ENCODE data around the gene ZBP1.

Gene ZBP1

DNA sequence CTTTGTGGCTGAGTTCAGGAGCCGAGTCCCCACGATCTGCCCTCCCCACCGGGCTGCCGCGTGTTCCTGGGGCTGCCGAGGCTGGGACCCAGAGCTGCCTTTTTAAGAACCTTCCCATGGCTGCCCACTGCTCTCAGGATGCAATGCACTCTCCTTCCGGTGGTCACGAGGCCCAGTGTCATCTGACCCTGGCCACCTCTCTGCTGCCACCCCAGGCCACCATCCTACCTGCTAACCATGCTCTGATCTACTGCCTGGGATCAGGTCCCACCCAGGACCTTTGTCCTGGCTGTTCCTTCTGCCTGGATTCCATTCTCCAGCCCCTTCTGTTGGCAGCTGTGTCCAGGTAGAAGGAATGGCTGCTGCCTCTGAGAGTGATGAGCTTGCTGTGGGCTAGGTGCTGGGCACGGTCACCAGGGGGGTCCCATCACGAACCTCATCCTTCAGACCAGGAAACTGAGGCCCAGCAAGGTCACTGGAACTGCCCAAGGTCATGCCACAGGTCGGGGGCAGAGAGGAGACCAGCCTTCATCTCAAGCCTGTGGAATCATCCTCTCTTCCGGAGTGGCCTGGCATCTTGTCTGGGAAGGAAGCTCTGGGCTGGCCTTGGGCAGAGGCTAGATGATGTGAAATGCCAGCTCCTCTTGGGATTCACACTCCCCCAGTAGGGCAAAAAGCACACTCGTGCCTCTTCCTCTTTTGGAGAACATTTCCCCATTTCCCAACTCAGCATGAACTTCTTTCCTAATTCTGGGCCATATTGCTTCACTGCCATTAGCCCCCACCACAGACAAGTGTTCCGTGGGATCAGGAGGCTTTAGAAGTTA is 38.8 kb downstream of the ZBP1 start:
- TF ChIP-seq, protein P1, sequence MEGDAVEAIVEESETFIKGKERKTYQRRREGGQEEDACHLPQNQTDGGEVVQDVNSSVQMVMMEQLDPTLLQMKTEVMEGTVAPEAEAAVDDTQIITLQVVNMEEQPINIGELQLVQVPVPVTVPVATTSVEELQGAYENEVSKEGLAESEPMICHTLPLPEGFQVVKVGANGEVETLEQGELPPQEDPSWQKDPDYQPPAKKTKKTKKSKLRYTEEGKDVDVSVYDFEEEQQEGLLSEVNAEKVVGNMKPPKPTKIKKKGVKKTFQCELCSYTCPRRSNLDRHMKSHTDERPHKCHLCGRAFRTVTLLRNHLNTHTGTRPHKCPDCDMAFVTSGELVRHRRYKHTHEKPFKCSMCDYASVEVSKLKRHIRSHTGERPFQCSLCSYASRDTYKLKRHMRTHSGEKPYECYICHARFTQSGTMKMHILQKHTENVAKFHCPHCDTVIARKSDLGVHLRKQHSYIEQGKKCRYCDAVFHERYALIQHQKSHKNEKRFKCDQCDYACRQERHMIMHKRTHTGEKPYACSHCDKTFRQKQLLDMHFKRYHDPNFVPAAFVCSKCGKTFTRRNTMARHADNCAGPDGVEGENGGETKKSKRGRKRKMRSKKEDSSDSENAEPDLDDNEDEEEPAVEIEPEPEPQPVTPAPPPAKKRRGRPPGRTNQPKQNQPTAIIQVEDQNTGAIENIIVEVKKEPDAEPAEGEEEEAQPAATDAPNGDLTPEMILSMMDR (conservative IDR thresholded peaks at IDR 0.05; ENCODE audit: control insufficient read depth, insufficient read depth, low read depth, low read length), result no peak
- H3K4me3 ChIP-seq (ENCODE audit: control insufficient read depth, low read depth, low read length), result no peak overlapping the region
- no peak for DNase-seq (ENCODE audit: low read depth)

DNA sequence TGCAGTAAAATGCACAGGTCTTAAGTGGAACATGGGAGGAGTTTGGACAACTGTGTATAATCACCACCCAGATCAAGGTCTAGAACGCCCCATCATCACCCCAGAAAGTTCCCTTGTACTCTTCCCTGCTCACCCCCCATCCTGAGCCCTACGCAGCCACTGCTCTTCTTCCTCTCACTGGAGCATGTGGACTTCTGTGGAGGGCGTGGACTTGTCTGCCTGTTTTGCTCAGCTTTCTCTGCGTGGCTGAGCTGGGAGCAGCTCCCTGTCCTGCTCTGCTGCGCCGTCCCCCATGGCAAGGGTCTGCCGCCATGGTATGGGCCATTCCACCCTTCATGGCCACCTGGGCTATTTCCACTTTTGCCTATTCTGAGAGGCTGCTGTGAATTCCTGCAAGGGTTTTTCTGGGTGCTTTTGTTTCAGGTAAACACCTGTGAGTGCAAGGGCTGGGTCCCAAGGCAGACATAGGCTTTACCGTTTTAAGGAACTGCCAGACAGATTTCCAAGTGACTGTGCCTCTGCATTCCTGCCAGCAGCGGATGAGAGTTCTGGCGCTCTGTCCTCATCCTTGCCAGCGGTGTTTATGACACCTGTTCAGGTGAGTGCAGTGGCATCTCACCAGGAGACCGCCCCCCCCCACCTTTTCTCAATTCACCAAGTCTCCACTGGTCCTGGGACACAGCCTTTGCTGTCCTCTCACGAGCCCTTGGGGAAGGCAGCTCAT is 39.6 kb downstream of the ZBP1 start:
- TF ChIP-seq, protein P1 (conservative IDR thresholded peaks at IDR 0.05; ENCODE audit: control insufficient read depth, insufficient read depth, low read depth, low read length), result no peak
- H3K4me3 ChIP-seq (ENCODE audit: control insufficient read depth, low read depth, low read length), result no peak overlapping the region
- no peak for DNase-seq (ENCODE audit: low read depth)

- TF ChIP-seq, protein P1 (conservative IDR thresholded peaks at IDR 0.05; ENCODE audit: control insufficient read depth, insufficient read depth, low read depth, low read length), result no peak
- no peak for DNase-seq (ENCODE audit: low read depth)
These were observed 40.3 kb downstream of the ZBP1 start for GRCh38 chr20:57579898-57580447.

DNA sequence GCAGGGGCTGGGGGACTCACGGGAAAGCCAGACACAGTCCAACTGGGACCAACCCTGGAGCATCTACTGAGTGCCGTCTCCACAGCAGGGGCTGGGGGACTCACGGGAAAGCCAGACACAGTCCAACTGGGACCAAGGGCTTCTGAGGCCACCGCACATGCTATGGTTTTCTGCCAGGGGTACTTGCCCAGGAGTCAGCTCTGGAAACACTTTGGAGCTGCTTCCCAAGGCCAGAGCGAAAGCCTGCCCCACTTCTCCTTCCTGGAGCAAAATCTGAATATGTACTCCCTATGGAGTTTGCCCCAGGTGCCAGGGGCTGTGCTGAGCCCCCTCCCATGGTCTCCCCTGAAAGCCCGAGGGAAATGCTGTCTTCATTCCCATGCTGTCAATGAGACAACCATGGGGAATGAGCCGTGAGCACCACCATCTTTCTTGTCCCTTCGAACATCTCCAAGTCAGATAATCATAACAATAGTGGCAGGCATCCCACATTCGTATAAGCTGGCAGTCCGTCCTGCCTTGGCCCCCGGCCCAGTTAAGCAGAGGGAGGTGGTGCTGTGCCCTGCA is 40.8 kb downstream of the ZBP1 start:
- H3K4me3 ChIP-seq (ENCODE audit: control insufficient read depth, low read depth, low read length), result no peak overlapping the region
- DNase-seq (ENCODE audit: low read depth), result no peak
- TF ChIP-seq, protein P1 (conservative IDR thresholded peaks at IDR 0.05; ENCODE audit: control insufficient read depth, insufficient read depth, low read depth, low read length), result no peak

More at GRCh38 chr20:57579898-57580447, 40.3 kb downstream of the ZBP1 start:
- H3K4me3 ChIP-seq (ENCODE audit: control insufficient read depth, low read depth, low read length), result no peak overlapping the region

GRCh38 chr20:57578476-57579165 is 41.6 kb downstream of the ZBP1 start:
- no peak for DNase-seq (ENCODE audit: low read depth)
- no peak overlapping the region for H3K4me3 ChIP-seq (ENCODE audit: control insufficient read depth, low read depth, low read length)

More at GRCh38 chr20:57578476-57579165, 41.6 kb downstream of the ZBP1 start:
- TF ChIP-seq, protein P1 (conservative IDR thresholded peaks at IDR 0.05; ENCODE audit: control insufficient read depth, insufficient read depth, low read depth, low read length), result no peak

All from fibroblast of mammary gland (primary cell).